ENCODE results near the gene TWIST2.

Gene TWIST2

GRCh38 chr2:238839428-238839827 lies 8.5 kb upstream of the TWIST2 start:
- Histone ChIP-seq H3K9me3 (no peaks in the 10 kb centered on the region), H3K4me3 (ENCODE audit: low read depth, low read length) (no peak overlapping the region), H3K36me3 (no peaks in the 10 kb centered on the region), H3K27me3 (no peaks in the 10 kb centered on the region), H3K4me1 (no peaks in the 10 kb centered on the region)
- no peak for DNase-seq
- TF ChIP-seq CTCF (IDR thresholded peaks at IDR 0.05; ENCODE audit: low read depth, low read length), result no peak

GRCh38 chr2:238841542-238842164 lies 6.2 kb upstream of the TWIST2 start:
- Histone ChIP-seq H3K4me3 (ENCODE audit: low read depth, low read length) (no peak overlapping the region), H3K27me3 (peaks cover 20% of the 10 kb centered on the region), H3K9me3 (no peaks in the 10 kb centered on the region), H3K36me3 (no peaks in the 10 kb centered on the region), H3K4me1 (no peaks in the 10 kb centered on the region)
- DNase-seq, result no peak
- TF ChIP-seq CTCF (IDR thresholded peaks at IDR 0.05; ENCODE audit: low read depth, low read length), result no peak

- H3K4me3 ChIP-seq (ENCODE audit: low read depth, low read length), result no peak overlapping the region
- H3K9me3 ChIP-seq, result no peaks in the 10 kb centered on the region
- no peak for DNase-seq
- no peaks in the 10 kb centered on the region for H3K4me1 ChIP-seq
- no peak for TF ChIP-seq CTCF (IDR thresholded peaks at IDR 0.05; ENCODE audit: low read depth, low read length)
- H3K36me3 ChIP-seq, result no peaks in the 10 kb centered on the region
- peaks cover 38% of the 10 kb centered on the region for H3K27me3 ChIP-seq
Observed at GRCh38 chr2:238843476-238843875, 4.4 kb upstream of the TWIST2 start.

GRCh38 chr2:238845583-238846377 lies 2.1 kb upstream of the TWIST2 start:
- DNase-seq, result no peak
- Histone ChIP-seq H3K9me3 (no peaks in the 10 kb centered on the region), H3K4me1 (no peaks in the 10 kb centered on the region), H3K36me3 (no peaks in the 10 kb centered on the region), H3K4me3 (ENCODE audit: low read depth, low read length) (no peak overlapping the region), H3K27me3 (peaks cover 61% of the 10 kb centered on the region)
- no peak for TF ChIP-seq CTCF (IDR thresholded peaks at IDR 0.05; ENCODE audit: low read depth, low read length)

- DNase-seq, result no peak
- Histone ChIP-seq H3K4me1 (no peaks in the 10 kb centered on the region), H3K9me3 (no peaks in the 10 kb centered on the region), H3K27me3 (peaks cover 66% of the 10 kb centered on the region), H3K4me3 (ENCODE audit: low read depth, low read length) (no peak overlapping the region), H3K36me3 (no peaks in the 10 kb centered on the region)
- TF ChIP-seq CTCF (IDR thresholded peaks at IDR 0.05; ENCODE audit: low read depth, low read length), result no peak
Observed at GRCh38 chr2:238846378-238846627, 1.6 kb upstream of the TWIST2 start.

- no peak for TF ChIP-seq CTCF (IDR thresholded peaks at IDR 0.05; ENCODE audit: low read depth, low read length)
- peaks cover 72% of the 10 kb centered on the region for H3K27me3 ChIP-seq
- no peaks in the 10 kb centered on the region for H3K4me1 ChIP-seq
- H3K9me3 ChIP-seq, result no peaks in the 10 kb centered on the region
- no peak for DNase-seq
- no peak overlapping the region for H3K4me3 ChIP-seq (ENCODE audit: low read depth, low read length)
- no peaks in the 10 kb centered on the region for H3K36me3 ChIP-seq
Observed at GRCh38 chr2:238846628-238847418, 1.1 kb upstream of the TWIST2 start.

All from BE2C (cell line).